ENCODE results near the gene MAN1A1. TPM values are rescaled to one million over a fixed set of nuclear protein-coding genes. Genes with fewer than 3 reads are reported as not detected.
A peak's percentile ranks its signal among the peaks of the same experiment; 100 is the strongest.

MAN1A1 gene
- total RNA-seq, 4 donors from 2014 or later: 6.3 to 92.3 (median 22.4) TPM

DNA sequence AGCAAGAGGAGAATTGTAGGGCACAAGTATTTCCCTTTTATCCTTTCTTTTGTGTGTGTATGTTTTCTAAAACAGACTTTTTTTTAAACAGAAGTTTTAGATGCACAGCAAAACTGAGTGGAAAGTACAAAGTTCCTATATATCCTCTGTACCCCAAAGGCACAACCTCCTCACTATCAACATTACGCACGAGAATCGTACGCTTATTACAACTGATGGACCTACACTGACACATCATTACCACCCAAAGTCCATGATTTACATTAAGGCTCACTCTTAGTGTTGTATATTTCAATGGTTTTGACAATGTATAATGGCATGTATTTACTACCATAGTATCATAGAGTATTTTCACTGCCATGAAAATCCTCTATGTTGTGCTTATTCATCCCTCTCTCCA lies 32.6 kb downstream of the MAN1A1 start:
- Histone ChIP-seq H3K36me3 (no peaks in the 10 kb centered on the region), H3K9me3 (no peaks in the 10 kb centered on the region), H3K4me1 (peaks cover 7 to 34% (median 8%) of the 10 kb centered on the region in 3 donors), H3K27me3 (no peaks in the 10 kb centered on the region), H3K27ac (no peak overlapping the region), H3K4me3 (no peak overlapping the region)
- no peak for DNase-seq
- intact Hi-C loops (cut with DNase I): no loop called here
- 100% methylated on average over 4 of the region's 4 CpGs for WGBS, 2 donors
- TF ChIP-seq POLR2A (IDR thresholded peaks at IDR 0.05): no peak
- TF ChIP-seq CTCF (IDR thresholded peaks at IDR 0.05): no peak

- H3K27me3 ChIP-seq: no peaks in the 10 kb centered on the region
- no peaks in the 10 kb centered on the region for H3K36me3 ChIP-seq
- H3K4me1 ChIP-seq: peaks cover 7 to 54% (median 10%) of the 10 kb centered on the region in 3 donors
- intact Hi-C loops (cut with DNase I): no loop called here
- WGBS, 2 donors: 62 to 71% methylated on average over 5 of the region's 5 CpGs
- TF ChIP-seq CTCF (IDR thresholded peaks at IDR 0.05): no peak
- TF ChIP-seq POLR2A (IDR thresholded peaks at IDR 0.05): no peak
- peak overlapping the region in 2 of 4 donors; percentile 51 to 52 for H3K27ac ChIP-seq
- H3K9me3 ChIP-seq: no peaks in the 10 kb centered on the region
- no peak for DNase-seq
- no peak overlapping the region for H3K4me3 ChIP-seq
These were observed 34.7 kb downstream of the MAN1A1 start for GRCh38 chr6:119314885-119315272.

DNA sequence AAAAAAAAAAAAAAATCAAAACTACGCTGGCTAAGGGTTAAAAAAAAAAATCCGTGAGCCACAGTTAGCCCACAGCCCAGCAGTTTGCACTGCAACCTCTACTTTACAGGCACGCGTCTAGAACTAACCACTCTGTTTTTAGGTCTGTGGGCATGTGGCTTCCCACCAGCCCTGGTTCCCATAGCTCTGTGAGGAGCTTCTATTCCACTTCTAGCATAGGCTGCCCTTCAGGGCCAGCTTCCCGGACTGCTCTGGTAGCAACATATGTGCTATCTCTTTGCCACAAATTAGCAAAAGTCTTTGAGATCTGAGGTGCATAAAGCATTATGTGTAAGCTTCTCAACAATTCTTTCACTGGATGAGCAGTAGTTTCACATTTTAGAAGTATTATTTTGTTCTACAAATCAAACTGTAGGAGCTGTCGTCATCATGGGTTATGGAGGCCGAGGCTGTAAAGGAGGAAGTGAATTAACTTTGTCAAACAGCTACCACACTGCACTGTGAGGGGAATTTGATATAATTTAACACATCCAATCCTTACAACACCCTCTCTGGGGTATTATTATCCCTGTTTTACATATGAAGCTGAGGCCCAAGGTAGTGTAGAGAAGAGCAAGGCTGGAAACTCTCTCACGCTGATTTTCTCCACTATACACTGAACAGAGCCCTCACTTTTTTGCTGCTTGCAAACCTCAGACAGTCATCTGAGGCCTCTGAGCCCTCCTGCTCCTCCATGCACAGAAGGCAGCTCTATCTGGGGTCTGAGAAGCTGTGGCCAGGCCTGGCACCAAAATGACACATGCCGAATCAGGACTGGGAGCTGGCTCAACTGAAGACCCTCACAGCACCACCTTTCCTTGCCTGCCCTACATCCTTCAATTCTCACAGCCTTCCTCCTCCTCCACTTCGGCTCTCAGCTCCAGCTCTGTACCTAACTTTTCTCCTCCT lies 35.4 kb downstream of the MAN1A1 start:
- Histone ChIP-seq H3K4me1 (peaks cover 7 to 55% (median 13%) of the 10 kb centered on the region in 3 donors), H3K27ac (peak overlapping the region in 3 of 4 donors; percentile 9 to 52 (median 51)), H3K27me3 (no peaks in the 10 kb centered on the region), H3K4me3 (no peak overlapping the region), H3K36me3 (no peaks in the 10 kb centered on the region), H3K9me3 (no peaks in the 10 kb centered on the region)
- TF ChIP-seq POLR2A (IDR thresholded peaks at IDR 0.05): no peak
- no peak for TF ChIP-seq CTCF (IDR thresholded peaks at IDR 0.05)
- WGBS, 2 donors: 70 to 81% methylated on average over 10 of the region's 10 CpGs
- intact Hi-C loops (cut with DNase I): no loop called here
- DNase-seq: no peak

- H3K9me3 ChIP-seq: no peaks in the 10 kb centered on the region
- DNase-seq: no peak
- no peak overlapping the region for H3K4me3 ChIP-seq
- H3K36me3 ChIP-seq: no peaks in the 10 kb centered on the region
- WGBS, 2 donors: 61 to 69% methylated on average over 4 of the region's 4 CpGs
- peaks cover 7 to 68% (median 13%) of the 10 kb centered on the region in 3 donors for H3K4me1 ChIP-seq
- no peak for TF ChIP-seq CTCF (IDR thresholded peaks at IDR 0.05)
- no peak for TF ChIP-seq POLR2A (IDR thresholded peaks at IDR 0.05)
- intact Hi-C loops (cut with DNase I): no loop called here
- H3K27ac ChIP-seq: peak overlapping the region in 2 of 4 donors; percentile 11 to 18
- H3K27me3 ChIP-seq: no peaks in the 10 kb centered on the region
These were observed 36.7 kb downstream of the MAN1A1 start for GRCh38 chr6:119312875-119313338.

DNA sequence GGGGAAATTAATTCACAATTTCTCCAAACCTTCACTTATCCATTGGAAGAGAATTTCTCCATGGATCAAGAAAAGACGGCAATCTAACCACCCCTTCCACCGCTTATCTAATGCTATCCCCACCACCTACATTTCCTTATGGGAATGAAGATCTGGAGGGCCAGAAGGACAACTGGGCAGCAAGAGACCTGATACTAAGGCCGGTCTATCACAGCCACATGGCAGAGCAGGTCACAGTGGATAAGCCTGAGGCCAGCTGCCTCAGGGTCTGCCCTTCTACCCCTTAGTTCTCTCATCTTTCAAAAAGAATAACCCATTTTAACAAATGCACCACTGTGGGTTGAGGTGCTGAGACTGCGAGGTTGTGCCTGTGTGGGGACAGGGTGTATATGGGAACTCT lies 37.1 kb downstream of the MAN1A1 start:
- no peak for TF ChIP-seq POLR2A (IDR thresholded peaks at IDR 0.05)
- TF ChIP-seq CTCF (IDR thresholded peaks at IDR 0.05): no peak

More for the DNA sequence above, 37.1 kb downstream of the MAN1A1 start:
- Histone ChIP-seq H3K36me3 (no peaks in the 10 kb centered on the region), H3K4me3 (no peak overlapping the region), H3K27ac (peak overlapping the region in 1 of 4 donors; percentile 18), H3K27me3 (no peaks in the 10 kb centered on the region), H3K4me1 (peaks cover 7 to 72% (median 13%) of the 10 kb centered on the region in 3 donors), H3K9me3 (no peaks in the 10 kb centered on the region)
- DNase-seq: no peak
- 86 to 88% methylated on average over 4 of the region's 4 CpGs for WGBS, 2 donors
- intact Hi-C loops (cut with DNase I): no loop called here

Measured in esophagus squamous epithelium (tissue), 5 donors.